Activated CD4-positive, alpha-beta T cell treated with anti-CD3 and anti-CD28 coated beads, Interleukin-2, amount 50 U/mL, for 24 hours (primary cell): ENCODE results near the gene FAM186B.

ENCODE experiments used
- DNase-seq, 2 donors: peaks; one replicate each; pipeline ENCODE4 v3.0.0-alpha.2; 2020; ENCODE audit warnings: low read depth in 1 of 2, low spot score in 1 of 2

The FAM186B gene

DNA sequence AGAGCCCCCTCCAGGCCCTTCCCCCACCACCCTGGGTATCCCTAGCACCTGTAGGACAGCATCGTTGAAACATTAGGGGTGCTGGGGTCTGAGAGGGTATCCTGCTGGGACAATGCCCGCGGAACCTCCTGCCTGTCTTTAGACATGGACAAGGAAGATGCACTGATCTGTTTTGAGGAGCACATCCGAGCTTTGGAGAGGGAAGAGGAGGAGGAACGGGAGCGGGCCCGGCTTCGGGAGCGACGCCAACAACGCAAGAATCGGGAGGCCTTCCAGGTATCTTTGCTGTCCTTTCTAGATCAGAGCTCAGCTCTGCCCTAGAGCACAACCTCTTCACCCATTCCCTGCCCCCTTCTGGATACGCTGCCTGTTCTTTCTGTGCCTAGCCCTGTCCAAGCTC is 31.1 kb upstream of the FAM186B start:
- no peak for DNase-seq

- no peak for DNase-seq
These were observed 30.2 kb upstream of the FAM186B start for GRCh38 chr12:49635656-49636055.

- no peak for DNase-seq
These were observed 29.6 kb upstream of the FAM186B start for GRCh38 chr12:49635036-49635435.

- DNase-seq, result no peak
These were observed 28.4 kb upstream of the FAM186B start for GRCh38 chr12:49633703-49634345.

DNA sequence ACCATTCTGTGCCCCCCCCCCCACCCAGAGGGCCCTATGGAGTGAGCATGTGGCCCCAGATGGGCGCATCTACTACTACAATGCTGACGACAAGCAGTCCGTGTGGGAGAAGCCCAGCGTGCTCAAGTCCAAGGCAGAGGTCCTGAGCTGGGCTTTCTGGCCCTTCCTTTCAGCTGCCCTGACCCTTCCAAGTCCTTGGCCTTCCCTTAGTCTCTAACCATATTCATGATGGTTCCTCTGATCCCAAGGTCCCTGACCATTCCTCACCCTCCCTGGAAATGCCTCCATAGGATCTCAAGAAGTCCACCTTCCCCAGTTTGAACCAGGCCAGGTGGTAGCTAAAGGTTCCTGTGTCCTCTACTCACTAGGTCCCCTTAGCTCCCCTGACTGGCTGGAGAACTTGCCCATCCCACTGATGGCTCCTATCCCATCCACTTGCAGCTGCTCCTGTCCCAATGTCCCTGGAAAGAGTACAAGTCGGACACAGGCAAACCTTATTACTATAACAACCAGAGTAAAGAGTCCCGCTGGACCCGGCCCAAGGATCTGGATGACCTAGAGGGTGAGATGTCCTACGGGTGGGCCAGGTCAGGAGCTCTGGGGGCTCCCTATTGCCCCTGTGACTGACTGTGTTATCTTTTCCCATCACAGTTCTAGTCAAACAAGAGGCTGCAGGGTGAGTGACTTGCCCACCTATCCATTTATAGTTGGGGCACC is 27.7 kb upstream of the FAM186B start:
- DNase-seq, result no peak

DNA sequence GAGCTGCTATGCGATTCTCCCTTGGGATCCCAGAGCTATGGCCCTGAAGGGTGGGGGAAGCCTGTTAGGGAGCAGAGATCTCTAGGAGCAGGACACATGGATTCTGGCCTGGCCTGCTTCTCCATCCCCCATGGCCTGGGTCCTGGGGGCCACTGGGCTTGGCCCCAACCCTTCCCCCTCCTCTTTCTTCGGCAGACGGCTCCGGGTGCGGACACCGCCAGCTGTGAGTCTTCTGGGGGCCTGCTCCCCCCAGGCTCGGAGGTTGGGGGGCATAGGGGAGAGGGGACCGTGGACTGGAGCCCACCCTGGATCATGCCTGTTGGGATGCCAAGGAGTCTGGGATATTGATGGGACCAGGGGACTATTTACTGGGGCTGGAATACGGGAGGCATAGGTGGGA is 27.0 kb upstream of the FAM186B start:
- no peak for DNase-seq

- no peak for DNase-seq
These were observed 26.0 kb upstream of the FAM186B start for GRCh38 chr12:49631336-49631907.

DNA sequence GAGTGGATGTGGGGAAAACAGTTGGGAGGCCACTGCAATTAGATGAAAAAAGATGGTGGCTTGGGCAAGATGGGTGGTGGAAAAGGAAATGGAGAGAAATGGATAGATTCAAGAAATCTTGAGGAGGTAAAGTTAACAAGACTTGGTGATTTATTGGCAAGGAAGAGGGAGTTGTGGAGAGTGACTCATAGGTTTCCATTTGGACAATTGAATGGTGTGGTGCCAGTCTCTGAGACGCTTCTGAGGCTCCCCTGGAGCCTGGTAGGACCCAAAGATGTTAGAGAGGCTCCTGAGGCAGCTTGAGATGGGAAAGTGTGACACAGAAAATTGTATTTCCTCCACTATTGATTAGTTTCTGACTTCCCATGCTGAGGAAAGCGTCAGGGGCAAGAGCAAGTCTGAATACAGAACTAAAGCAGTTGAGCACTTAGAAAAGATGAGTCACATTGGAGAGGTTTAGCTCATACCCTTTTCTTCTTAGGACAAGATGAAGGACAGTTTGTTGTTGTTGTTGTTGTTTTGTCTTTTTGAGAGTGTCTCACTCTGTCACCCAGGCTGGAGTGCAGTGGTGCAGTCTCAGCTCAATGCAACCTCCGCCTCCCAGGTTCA is 22.4 kb upstream of the FAM186B start:
- DNase-seq, result no peak

DNA sequence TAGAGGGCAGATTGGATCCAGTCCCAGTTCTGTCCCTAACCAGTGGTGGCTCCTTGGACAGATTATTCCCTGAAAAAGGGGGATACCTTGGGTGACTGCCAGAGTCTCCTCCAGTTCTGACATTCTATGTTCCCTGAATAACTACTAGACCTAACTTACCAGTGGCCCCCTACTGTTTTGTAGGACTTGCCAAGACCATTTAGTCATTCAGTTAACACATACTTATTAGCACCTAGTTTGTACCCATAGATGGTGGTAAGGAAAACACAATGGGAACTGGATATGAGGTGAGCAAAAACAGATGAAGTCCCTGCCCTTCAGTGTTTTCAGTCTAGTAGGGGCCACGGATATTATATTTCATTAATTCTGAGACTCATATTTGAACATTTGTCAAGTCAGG is 21.4 kb upstream of the FAM186B start:
- DNase-seq, result no peak

DNA sequence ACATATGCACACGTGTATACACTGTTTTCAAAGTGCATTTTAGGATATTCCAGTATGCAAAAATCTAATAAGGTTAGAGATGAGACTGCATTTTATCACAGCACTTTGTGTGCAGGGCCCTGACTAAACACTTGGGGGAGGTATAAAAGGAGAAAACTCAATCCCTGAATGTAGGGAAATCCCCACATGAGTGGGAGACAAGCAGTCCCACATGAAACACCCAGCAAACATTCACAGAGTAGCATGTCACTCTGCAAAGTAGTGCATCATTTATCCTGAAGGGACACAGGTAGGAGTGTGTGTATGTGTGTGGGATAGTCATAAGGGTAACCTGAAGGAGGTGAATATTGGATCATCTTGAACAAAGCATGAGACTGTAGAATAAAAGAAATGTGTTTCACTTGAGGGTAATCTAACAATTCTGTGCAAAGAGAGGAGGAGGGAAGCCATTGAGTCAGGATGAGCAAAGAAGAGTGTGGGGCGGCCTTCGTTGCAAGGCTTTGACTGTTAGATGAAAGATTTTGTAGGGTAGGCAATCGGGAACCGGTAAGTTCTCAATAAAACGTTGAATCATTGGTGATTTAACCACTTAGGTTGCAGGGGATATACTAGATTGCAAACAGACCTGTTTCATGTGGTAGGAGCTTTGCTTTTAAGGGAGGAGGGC is 20.9 kb upstream of the FAM186B start:
- DNase-seq, result peak in 1 of 2 donors; percentile 39

DNA sequence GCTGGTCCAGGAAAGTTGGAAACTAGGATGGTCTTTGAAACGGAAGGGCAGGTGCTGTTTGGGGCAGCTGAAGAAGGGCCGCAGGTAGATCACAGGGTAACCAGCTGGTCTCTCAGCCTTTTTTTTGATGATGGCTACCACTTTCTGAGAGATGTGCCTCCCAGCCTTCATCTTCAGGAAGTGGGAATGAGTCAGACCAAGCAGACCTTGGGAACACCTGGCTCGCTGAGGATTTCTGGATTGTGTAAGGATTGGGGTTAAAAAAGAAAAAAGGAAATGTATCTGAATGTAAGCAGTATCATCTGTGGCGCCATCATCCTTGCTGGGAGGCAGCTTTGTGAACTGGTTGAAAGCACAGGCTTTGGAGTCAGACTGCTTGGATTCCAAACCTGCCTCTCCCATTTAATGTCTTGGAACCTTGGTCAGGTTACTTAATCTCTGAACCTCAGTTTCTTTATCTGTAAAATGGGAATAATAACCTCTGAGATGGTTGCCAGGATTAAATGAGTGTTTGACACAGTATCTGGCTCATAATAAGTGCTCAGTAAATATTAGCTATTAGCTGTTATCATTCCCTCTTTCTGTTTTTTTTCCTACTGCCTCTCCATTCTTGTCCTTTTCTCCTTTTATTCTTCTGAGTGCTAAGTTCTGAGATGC is 19.6 kb upstream of the FAM186B start:
- no peak for DNase-seq

GRCh38 chr12:49623142-49623904 is 17.9 kb upstream of the FAM186B start, which contains the start of gene PRPF40B:
Gene PRPF40B, plus strand, starts transcription at chr12:49623561. Its CDS starts 30 bp downstream, at chr12:49623591.
- DNase-seq, result peak; percentile 68 to 70

GRCh38 chr12:49622501-49623141 is 17.2 kb upstream of the FAM186B start:
- DNase-seq, result peak; percentile 27 to 46

DNA sequence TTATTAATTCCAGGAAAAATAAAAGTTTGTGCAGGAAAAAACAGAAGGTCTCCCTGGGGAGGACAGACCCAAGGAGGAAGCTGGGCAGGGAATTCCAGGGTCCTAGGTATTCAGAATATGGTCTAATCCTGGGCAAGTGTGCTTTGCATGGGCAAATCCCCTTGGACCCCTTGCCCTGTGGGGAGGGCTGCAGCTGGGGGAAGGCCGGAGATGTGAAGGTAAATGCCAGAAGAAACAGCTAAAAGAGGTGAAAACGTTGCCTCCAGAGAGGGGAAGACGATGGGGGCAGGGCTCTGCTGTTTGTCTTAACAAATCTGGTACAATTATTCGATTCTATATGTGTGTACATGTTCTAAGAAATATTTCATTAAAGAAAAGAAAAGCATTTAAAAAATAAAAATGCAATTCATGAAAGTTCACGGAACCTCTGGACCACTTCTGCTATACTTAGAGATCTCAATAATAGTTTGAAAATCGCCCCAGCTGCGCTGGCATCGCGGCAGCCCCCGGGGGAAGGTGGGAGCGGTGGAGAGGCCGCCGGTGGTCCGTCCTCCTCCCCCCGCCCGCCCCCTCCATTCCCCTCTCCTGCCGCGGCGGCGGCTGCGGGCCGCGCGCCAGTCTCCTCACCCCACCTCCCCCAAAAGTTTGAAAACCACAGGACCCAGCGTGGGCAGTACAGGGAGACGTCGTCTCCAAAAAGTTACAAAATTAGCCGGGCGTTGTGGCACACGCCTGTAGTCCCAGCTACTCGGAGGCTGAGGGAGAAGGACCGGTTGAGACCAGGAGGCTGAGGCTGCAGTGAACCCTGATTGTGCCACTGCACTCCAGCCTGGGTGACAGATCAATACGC is 16.4 kb upstream of the FAM186B start:
- DNase-seq, result no peak

DNA sequence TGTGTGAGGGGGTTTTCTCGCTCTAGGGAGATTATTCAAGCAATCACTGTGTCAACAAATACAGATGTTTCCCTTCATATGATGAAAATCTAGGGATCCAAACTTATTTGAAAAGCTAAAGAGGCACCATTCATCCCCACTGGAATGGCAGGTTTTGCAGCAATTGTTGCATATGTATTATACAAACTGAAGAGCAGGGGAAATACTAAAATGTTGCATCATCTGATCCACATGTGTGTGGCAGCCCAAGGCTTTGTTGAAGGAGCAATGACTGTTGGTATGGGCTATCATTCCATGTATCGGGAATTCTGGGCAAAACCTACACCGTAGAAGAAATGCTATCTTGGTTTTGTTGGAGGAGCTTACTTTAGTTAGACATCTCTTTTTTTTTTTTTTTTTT is 13.8 kb upstream of the FAM186B start:
- DNase-seq, result no peak

- no peak for DNase-seq
These were observed 13.1 kb upstream of the FAM186B start for GRCh38 chr12:49618576-49618975.

GRCh38 chr12:49616533-49617219 is 11.2 kb upstream of the FAM186B start:
- DNase-seq, result no peak

- no peak for DNase-seq
These were observed 10.3 kb upstream of the FAM186B start for GRCh38 chr12:49615725-49616124.
